HG03558 (cell line): Measurements from ENCODE around the gene CMC1.
"Not testable (repeated sequence)": the region's sequence is repeated elsewhere in the genome, so short reads cannot be mapped to it uniquely, and the experiment has no call there.

Experiments used
- ATAC-seq: cut with Tn5 transposase; IDR thresholded peaks from one replicate; pipeline ENCODE4 v1.9.1; 2021; ENCODE audit warnings: moderate number of reproducible peaks; ENCODE audit not compliant: unreplicated experiment; ENCODE audit errors: extremely low read depth

The CMC1 gene

DNA sequence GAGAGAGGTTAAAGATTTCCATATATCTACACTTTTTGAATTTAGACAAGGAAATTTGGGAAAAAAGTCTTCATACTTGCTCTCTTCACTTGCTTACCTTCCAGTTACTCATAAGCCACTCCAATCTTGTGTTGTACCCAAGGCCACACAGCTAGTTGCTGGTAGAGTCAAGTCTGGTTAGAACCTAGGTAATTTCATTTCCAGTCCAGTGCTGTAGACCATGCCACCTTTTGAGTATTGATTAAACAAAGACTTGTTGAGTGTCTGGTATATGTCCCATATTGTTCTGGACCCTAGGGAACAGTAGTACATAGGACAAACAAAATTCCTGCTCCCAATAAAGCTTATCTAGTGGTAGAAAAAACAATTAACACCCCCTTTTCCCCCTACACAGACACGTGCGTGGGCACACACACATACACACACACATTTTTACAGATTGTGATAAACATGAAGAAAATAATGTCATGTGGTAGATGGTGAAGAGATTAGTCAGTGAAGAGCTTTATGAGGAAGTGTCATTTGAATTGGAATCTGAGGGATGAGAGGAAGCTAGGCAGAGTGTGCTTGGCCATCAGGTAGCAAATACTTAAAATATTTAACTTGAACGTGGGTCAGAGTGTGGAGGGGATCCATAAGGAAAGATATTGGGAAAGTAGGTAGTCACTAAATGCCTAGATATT, 2.1 kb downstream of the CMC1 start:
- no peak for ATAC-seq

- no peak for ATAC-seq
These were observed 3.1 kb downstream of the CMC1 start for GRCh38 chr3:28244491-28244890.

- no peak for ATAC-seq
These were observed 5.9 kb downstream of the CMC1 start for GRCh38 chr3:28247286-28247685.

GRCh38 chr3:28250999-28251398, 9.6 kb downstream of the CMC1 start:
- ATAC-seq = no peak

DNA sequence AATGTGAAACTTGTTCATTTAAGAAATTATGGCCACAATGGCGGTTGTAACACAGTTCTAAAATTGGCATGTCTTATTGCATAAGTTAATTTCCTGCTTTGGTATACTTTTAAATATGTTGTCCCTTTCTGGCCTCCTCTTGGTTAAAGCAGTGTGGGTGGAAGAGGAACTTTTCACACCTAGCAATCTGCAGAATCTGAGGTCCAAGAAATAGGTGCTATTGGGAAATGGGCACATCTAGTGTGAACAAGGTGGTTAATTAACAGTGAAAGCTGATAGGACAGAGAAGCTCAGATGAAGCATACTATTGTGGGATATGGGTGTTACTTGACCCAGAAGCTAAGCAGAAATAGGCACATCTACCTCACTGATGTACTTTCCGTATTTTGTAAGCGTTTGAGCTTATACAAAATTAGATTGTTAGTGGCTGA, 10.6 kb downstream of the CMC1 start:
- ATAC-seq = no peak

GRCh38 chr3:28253040-28253715, 11.8 kb downstream of the CMC1 start:
- ATAC-seq = no peak

- no peak for ATAC-seq
These were observed 20.6 kb downstream of the CMC1 start for GRCh38 chr3:28262001-28262400.

DNA sequence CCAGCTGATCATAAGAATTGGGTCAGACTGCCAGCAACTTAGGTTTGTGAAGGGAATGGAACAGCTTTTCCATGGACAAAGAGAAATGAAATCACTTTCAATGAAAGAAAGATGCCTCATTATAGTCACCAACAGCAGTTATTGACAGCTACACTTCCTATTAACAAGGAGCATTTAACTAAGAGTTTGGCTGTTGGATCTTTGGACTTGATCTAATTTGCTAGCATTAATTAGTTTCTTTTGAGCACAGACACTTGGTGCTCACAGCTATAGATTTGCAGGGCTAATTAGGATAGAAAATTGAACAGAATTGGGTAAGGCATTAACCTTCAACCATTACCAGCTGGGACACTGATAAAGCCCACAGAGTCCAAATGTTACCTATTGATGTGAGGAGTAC, 24.2 kb downstream of the CMC1 start:
- no peak for ATAC-seq

DNA sequence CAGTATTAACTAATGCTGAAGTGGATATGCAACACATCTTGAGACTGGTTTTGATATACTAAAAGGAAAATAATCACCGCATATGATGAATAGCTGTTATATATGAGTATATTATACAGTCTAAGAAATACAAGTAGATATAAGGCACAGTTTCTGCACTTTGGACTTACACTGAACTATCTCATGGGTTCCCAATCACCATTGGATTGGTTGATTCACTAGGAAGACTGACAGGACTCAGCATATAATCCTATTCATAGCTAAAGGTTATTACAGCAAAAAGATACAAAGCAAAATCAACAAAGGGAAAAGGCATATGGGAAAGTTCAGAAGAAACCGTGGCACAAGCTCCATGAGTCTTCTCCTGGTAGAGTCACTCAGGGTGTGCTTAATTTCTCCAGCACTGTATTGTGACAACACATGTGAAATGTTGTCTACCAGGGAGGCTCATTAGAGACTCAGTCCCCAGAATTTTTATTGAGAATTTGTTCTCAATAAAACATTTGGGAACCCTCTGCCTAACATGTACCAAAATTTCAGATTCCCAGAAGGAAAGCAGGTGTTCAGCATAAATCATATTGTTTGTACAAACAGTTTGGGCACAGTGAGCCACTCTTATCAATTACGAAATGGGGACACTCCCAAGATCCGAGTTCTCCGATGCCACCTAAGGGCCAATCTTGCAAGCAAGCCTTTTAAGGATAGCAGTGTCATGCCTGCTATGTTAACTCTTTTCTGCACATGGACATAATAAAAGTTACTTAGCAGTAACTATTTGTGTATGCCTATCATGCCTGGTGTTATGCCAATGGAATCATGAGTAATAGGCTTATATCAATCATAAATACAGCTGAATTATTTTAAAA, 26.8 kb downstream of the CMC1 start:
- ATAC-seq = no peak

DNA sequence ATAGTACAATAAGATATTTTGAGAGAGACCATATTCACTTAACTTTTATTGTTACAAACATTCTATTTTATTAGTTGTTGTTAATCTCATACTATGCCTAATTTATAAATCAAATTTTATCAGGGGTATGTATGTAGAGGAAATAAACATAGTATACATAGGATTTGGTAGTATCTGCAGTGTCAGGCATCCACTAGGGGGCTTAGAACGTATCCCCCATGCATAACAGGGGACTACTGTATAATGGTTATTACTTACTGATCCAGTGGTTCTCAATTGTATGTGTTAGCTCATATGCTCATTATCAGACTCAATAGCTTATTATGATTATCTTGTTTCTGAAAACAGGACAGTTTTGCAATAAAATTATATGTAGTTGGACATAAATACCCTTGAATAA, 27.6 kb downstream of the CMC1 start:
- no peak for ATAC-seq

DNA sequence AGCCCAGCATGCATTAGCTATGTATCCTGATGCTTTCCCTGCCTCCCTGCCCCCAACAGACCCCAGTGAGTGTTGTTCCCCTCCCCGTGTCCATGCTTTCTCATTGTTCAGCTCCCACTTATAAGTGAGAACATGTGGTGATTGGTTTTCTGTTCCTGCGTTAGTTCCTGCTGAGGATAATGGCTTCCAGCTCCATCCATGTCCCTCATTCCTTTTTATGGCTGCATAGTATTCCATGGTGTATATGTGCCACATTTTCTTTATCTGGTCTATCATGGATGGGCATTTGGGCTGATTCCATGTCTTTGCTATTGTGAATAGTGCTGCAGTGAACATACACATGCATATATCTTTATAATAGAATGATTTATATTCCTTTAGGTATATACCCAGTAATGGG, 28.5 kb downstream of the CMC1 start:
- not testable (repeated sequence) for ATAC-seq

GRCh38 chr3:28273837-28274236, 32.4 kb downstream of the CMC1 start:
- ATAC-seq = no peak

GRCh38 chr3:28278918-28279317, 37.5 kb downstream of the CMC1 start:
- ATAC-seq = no peak

- ATAC-seq = no peak
These were observed 38.4 kb downstream of the CMC1 start for GRCh38 chr3:28279770-28280169.

GRCh38 chr3:28280781-28281180, 39.4 kb downstream of the CMC1 start:
- no peak for ATAC-seq

DNA sequence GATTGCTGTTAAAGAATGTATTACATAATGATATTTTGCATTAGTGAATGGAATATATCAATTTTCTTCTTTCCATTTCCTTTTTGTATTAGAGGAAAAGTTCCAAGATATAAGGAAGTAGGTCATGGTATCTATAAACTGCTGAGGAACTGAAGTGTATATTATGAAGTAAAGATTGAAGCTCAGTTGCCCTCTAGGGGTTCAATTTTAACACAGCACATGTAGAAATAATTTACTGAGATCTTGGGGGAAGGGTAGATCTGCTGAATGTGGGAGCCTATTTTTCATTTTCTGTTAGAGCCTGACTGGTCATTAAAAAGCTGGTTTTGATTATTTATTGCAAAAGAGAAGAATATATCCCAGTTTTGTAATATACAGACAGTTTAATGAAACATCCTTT, 45.2 kb downstream of the CMC1 start:
- ATAC-seq = peak; percentile 48

DNA sequence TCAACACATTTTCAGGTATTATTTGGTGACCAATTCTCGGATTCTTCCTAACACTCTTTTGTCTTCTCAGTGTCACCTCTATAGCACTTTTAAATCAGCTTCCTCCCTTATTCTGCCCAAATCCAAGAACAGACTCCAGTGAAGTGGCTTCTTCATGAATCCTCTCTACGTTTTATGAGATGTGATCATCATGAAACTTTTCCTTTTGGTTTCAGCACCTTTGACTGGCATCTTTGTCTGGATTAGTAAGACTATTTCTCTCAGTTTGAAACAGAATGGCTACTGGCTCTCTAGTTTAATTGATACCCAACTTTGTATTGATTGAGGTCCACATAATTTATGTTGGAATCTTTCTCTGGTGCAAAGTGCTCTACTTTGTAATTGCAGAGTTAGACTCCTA, 45.6 kb downstream of the CMC1 start:
- ATAC-seq = no peak

DNA sequence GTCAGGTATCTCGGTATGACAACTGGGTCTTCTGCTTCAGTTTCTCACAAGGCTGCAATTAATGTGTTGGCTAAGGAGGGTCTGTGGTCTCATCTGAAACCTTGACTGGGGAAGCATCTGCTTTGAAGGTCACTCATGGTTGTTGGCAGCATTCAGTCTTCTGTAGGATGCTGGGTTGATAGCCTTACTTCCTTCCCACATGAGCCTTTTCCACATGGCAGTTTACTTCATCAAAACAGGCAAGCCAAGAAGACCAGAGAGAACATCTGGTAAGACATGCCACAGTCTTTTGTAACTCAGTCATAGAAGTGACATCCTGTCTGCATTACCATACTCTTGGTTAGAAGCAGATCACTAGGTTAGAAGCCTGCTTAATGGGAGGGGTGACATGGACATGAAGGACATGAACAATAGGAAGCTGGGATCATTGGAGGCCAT, 49.5 kb downstream of the CMC1 start:
- no peak for ATAC-seq

GRCh38 chr3:28291577-28291976, 50.2 kb downstream of the CMC1 start:
- no peak for ATAC-seq

- no peak for ATAC-seq
These were observed 51.2 kb downstream of the CMC1 start for GRCh38 chr3:28292622-28293021.
